H1 (cell line): ENCODE measurements around the gene DCBLD2. TPM values are rescaled to one million over a fixed set of nuclear protein-coding genes. Genes with fewer than 3 reads are reported as not detected.

Experiments
- CTCF ChIA-PET: fragments of 300-600 bp; sonication (Branson Sonifier 250); formaldehyde crosslinking; loops from one replicate; lab custom pipeline; 2021; ENCODE audit not compliant: partially characterized antibody; lab: Charles Lee
- POLR2A ChIA-PET: fragments of 300-600 bp; sonication (Branson Sonifier 250); formaldehyde crosslinking; loops from one replicate; lab custom pipeline; 2021; ENCODE audit warnings: inconsistent platforms; ENCODE audit not compliant: partially characterized antibody; lab: Charles Lee
- DNase-seq, 2 experiments: peaks; one replicate each; pipeline versions ENCODE4 v3.0.0 to v3.0.0-alpha.2; 2010 to 2022; ENCODE audit warnings: low spot score in 2 of 2, low read depth in 1 of 2, mixed read lengths in 1 of 2
- FAIRE-seq: peaks from 2 replicates; lab custom pipeline; 2011; peaks lifted over from hg19 to GRCh38; lab: Jason Lieb, UNC
- H2AFZ ChIP-seq: 2 replicates; pipeline ENCODE4 v1.8.1; 2012; ENCODE audit warnings: low read length, inconsistent platforms
- H2AK5ac ChIP-seq: 2 replicates; pipeline ENCODE4 v1.6.1; 2013; ENCODE audit warnings: low read depth, low read length
- H2BK120ac ChIP-seq: replicated peaks from 2 replicates; pipeline ENCODE3; 2013; ENCODE audit warnings: low read depth, low read length, inconsistent platforms
- H2BK12ac ChIP-seq: 2 replicates; pipeline ENCODE4 v1.6.1; 2013; ENCODE audit warnings: low read depth, low read length
- H2BK15ac ChIP-seq: 2 replicates; pipeline ENCODE4 v1.6.1; 2013; ENCODE audit warnings: low read length
- H2BK20ac ChIP-seq: 2 replicates; pipeline ENCODE4 v1.6.1; 2013; ENCODE audit warnings: low read length
- H2BK5ac ChIP-seq: 2 replicates; pipeline ENCODE4 v1.6.1; 2013; ENCODE audit warnings: low read depth, low read length
- H3K14ac ChIP-seq: 2 replicates; pipeline ENCODE4 v1.6.1; 2013; ENCODE audit warnings: inconsistent platforms; ENCODE audit not compliant: insufficient read length
- H3K18ac ChIP-seq: 2 replicates; pipeline ENCODE4 v1.6.1; 2013; ENCODE audit warnings: low read length; ENCODE audit errors: extremely low read depth
- H3K23ac ChIP-seq: 2 replicates; pipeline ENCODE4 v1.6.1; 2013; ENCODE audit warnings: inconsistent platforms; ENCODE audit not compliant: insufficient read length
- H3K23me2 ChIP-seq: 2 replicates; pipeline ENCODE4 v1.6.1; 2013; ENCODE audit warnings: low read depth, low read length
- H3K27ac ChIP-seq: 2 replicates; pipeline ENCODE4 v1.6.1; 2011; ENCODE audit warnings: low read depth, low read length, inconsistent platforms
- H3K27me3 ChIP-seq, 4 experiments: replicated peaks in 1 of 4; 1 replicate in 1 of 4; 2 replicates in 3 of 4; pipeline versions ENCODE4 v1.6.1 to v1.8.1; 2011 to 2013; ENCODE audit warnings: low read length in 3 of 4, mild to moderate bottlenecking in 3 of 4, inconsistent platforms in 2 of 4, mixed read lengths in 2 of 4, moderate library complexity in 1 of 4; ENCODE audit not compliant: control insufficient read depth in 3 of 4, insufficient read depth in 3 of 4; ENCODE audit errors: extremely low read depth in 1 of 4
- H3K36me3 ChIP-seq, 4 experiments: 2 replicates each; pipeline versions ENCODE4 v1.6.1 to v1.8.1; 2011 to 2013; ENCODE audit warnings: mild to moderate bottlenecking in 4 of 4, low read length in 3 of 4, moderate library complexity in 2 of 4, control low read depth in 1 of 4, inconsistent platforms in 1 of 4; ENCODE audit not compliant: insufficient read depth in 4 of 4, control insufficient read depth in 2 of 4
- H3K4ac ChIP-seq: replicated peaks from 2 replicates; pipeline ENCODE3; 2013; ENCODE audit warnings: low read length, low read depth, mixed read lengths, inconsistent platforms; ENCODE audit not compliant: insufficient read length
- H3K4me1 ChIP-seq, 4 experiments: replicated peaks in 1 of 4; 1 replicate in 1 of 4; 2 replicates in 3 of 4; pipeline versions ENCODE4 v1.6.1 to v1.8.1; 2011 to 2013; ENCODE audit warnings: low read length in 3 of 4, inconsistent platforms in 2 of 4, mixed read lengths in 1 of 4; ENCODE audit not compliant: insufficient read depth in 4 of 4, control insufficient read depth in 3 of 4
- H3K4me2 ChIP-seq, 2 experiments: 2 replicates each; pipeline versions ENCODE4 v1.6.1 to v1.8.1; 2011 to 2013; ENCODE audit warnings: low read depth in 2 of 2, low read length in 2 of 2, control low read depth in 1 of 2, inconsistent platforms in 1 of 2, mild to moderate bottlenecking in 1 of 2; ENCODE audit not compliant: insufficient read depth in 1 of 2
- H3K4me3 ChIP-seq, 4 experiments: fragments of 200-600, 300-600 bp in 1 of 4; sonication (generic), shearing (Covaris generic), sonication (Bioruptor Twin) in 1 of 4; 2 replicates each; pipeline versions ENCODE4 v1.5.1 to v1.8.1; 2011 to 2016; ENCODE audit warnings: low read length in 4 of 4, low read depth in 3 of 4, control low read depth in 2 of 4, inconsistent platforms in 2 of 4, mild to moderate bottlenecking in 2 of 4, mixed read lengths in 1 of 4, moderate library complexity in 1 of 4; ENCODE audit not compliant: insufficient read depth in 2 of 4; ENCODE audit errors: extremely low read depth in 1 of 4
- H3K56ac ChIP-seq: replicated peaks from 2 replicates; pipeline ENCODE3; 2013; ENCODE audit warnings: low read depth, mild to moderate bottlenecking, mixed read lengths, low read length, inconsistent platforms; ENCODE audit not compliant: insufficient read length
- H3K79me1 ChIP-seq: 2 replicates; pipeline ENCODE4 v1.6.1; 2013; ENCODE audit warnings: low read depth, low read length, control low read depth
- H3K79me2 ChIP-seq, 2 experiments: 2 replicates each; pipeline versions ENCODE4 v1.6.1 to v1.8.1; 2012 to 2013; ENCODE audit warnings: low read length in 2 of 2, mild to moderate bottlenecking in 2 of 2, inconsistent platforms in 1 of 2; ENCODE audit not compliant: insufficient read depth in 2 of 2, control insufficient read depth in 1 of 2
- H3K9ac ChIP-seq, 4 experiments: replicated peaks in 1 of 4; 1 replicate in 1 of 4; 2 replicates in 3 of 4; pipeline versions ENCODE4 v1.6.1 to v1.8.1; 2011 to 2013; ENCODE audit warnings: low read depth in 3 of 4, low read length in 3 of 4, control low read depth in 2 of 4, mild to moderate bottlenecking in 2 of 4, moderate library complexity in 2 of 4, inconsistent platforms in 1 of 4; ENCODE audit errors: extremely low read depth in 1 of 4
- H3K9me3 ChIP-seq, 2 experiments: 2 replicates each; pipeline versions ENCODE4 v1.6.1 to v1.8.1; 2012 to 2013; ENCODE audit warnings: mild to moderate bottlenecking in 2 of 2, moderate library complexity in 2 of 2, control low read depth in 1 of 2, inconsistent platforms in 1 of 2, low read depth in 1 of 2, low read length in 1 of 2, mixed read lengths in 1 of 2; ENCODE audit not compliant: insufficient read depth in 2 of 2
- H4K20me1 ChIP-seq, 2 experiments: replicated peaks in 1 of 2; 2 replicates each; pipeline versions ENCODE3 to v1.8.1; 2011 to 2013; ENCODE audit warnings: inconsistent platforms in 2 of 2, low read length in 2 of 2, mild to moderate bottlenecking in 1 of 2; ENCODE audit not compliant: insufficient read depth in 2 of 2, control insufficient read depth in 1 of 2
- H4K5ac ChIP-seq: 2 replicates; pipeline ENCODE4 v1.6.1; 2013; ENCODE audit warnings: low read length, low read depth, mixed read lengths, inconsistent platforms; ENCODE audit not compliant: insufficient read length
- H4K8ac ChIP-seq: 2 replicates; pipeline ENCODE4 v1.8.0; 2013; ENCODE audit warnings: mild to moderate bottlenecking, moderate library complexity, low read length, inconsistent platforms; ENCODE audit not compliant: insufficient read depth; ENCODE audit errors: extremely low read depth
- H4K91ac ChIP-seq: replicated peaks from 2 replicates; pipeline ENCODE3; 2013; ENCODE audit warnings: low read length, mixed read lengths, inconsistent platforms; ENCODE audit not compliant: insufficient read length
- BACH1 ChIP-seq: IDR thresholded peaks from 2 replicates; pipeline ENCODE4 v1.6.1; 2012; ENCODE audit warnings: low read length, improper control_type of control experiment
- BCL11A ChIP-seq, 2 experiments: IDR thresholded peaks; one replicate each; pipeline ENCODE4 v1.6.1; 2011; ENCODE audit warnings: low read depth in 2 of 2, low read length in 2 of 2, mild to moderate bottlenecking in 2 of 2
- BRCA1 ChIP-seq: IDR thresholded peaks from 2 replicates; pipeline ENCODE4 v1.6.1; 2012; ENCODE audit warnings: low read depth, low read length, improper control_type of control experiment
- CBX5 ChIP-seq: fragments of 300-800, 300-1000 bp; sonication (generic); IDR thresholded peaks from 2 replicates; pipeline ENCODE4 v1.7.1; 2016; ENCODE audit warnings: antibody characterized with exemption, low read length, low read depth
- CEBPB ChIP-seq: IDR thresholded peaks from 2 replicates; pipeline ENCODE4 v1.6.1; 2012; ENCODE audit warnings: low read depth, low read length
- CTBP2 ChIP-seq: IDR thresholded peaks from 2 replicates; pipeline ENCODE4 v1.7.0; 2011; ENCODE audit warnings: borderline replicate concordance, mild to moderate bottlenecking, moderate library complexity, mixed read lengths, low read length; ENCODE audit not compliant: insufficient read depth, insufficient read length
- EGR1 ChIP-seq: IDR thresholded peaks from 2 replicates; pipeline ENCODE4 v1.6.1; 2011; ENCODE audit warnings: low read depth, low read length, borderline replicate concordance
- EZH2 ChIP-seq: fragments of 200-600 bp; sonication (generic); IDR thresholded peaks from 2 replicates; pipeline ENCODE4 v1.7.1; 2012; ENCODE audit warnings: low read depth, mild to moderate bottlenecking, moderate library complexity, low read length, inconsistent platforms; ENCODE audit not compliant: severe bottlenecking
- KDM5A ChIP-seq: fragments of 200-600 bp; IDR thresholded peaks from 2 replicates; pipeline ENCODE4 v1.7.1; 2012; ENCODE audit warnings: mild to moderate bottlenecking, low read length, inconsistent platforms, mixed read lengths
- RXRA ChIP-seq: IDR thresholded peaks from 2 replicates; pipeline ENCODE4 v1.6.1; 2011; ENCODE audit warnings: low read depth, mild to moderate bottlenecking, low read length, moderate library complexity; ENCODE audit not compliant: insufficient read depth
- SP4 ChIP-seq: IDR thresholded peaks from 2 replicates; pipeline ENCODE4 v1.6.1; 2012; ENCODE audit warnings: low read length, inconsistent platforms
- TBP ChIP-seq: IDR thresholded peaks from 2 replicates; pipeline ENCODE4 v1.6.1; 2011; ENCODE audit warnings: low read depth, low read length, improper control_type of control experiment
- YY1 ChIP-seq: IDR thresholded peaks from 2 replicates; pipeline ENCODE4 v1.6.1; 2011; ENCODE audit warnings: low read depth, mild to moderate bottlenecking, low read length
- ZNF274 ChIP-seq: IDR thresholded peaks from 2 replicates; pipeline ENCODE4 v1.7.0; 2012; ENCODE audit warnings: low read length, borderline replicate concordance; ENCODE audit errors: extremely low read depth
- WGBS, 2 experiments: shearing (Covaris generic) in 1 of 2; methylation state at CpG; one replicate each; pipeline versions ENCODE4 v1.1.6 to v1.1.7; 2013 to 2015; ENCODE audit warnings: low lambda C conversion rate in 2 of 2, mixed read lengths in 2 of 2, inconsistent platforms in 1 of 2, low coverage in 1 of 2, missing lambda C conversion rate in 1 of 2; ENCODE audit not compliant: insufficient replicate concordance in 2 of 2, insufficient coverage in 1 of 2, insufficient read length in 1 of 2; ENCODE audit errors: extremely low coverage in 1 of 2, missing lambda C conversion rate in 1 of 2; 5-methylcytosine and 5-hydroxymethylcytosine counted together
- polyA plus RNA-seq, 7 experiments: library from polyadenylated mRNA; depleted of rRNA in 3 of 7; stranded (reverse) in 5 of 7; unstranded in 2 of 7; fragments of >200 nt in 5 of 7; fragments of 200-250 nt in 2 of 7; gene quantifications; 1 replicate in 5 of 7; 2 replicates in 1 of 7; 4 replicates in 1 of 7; pipeline versions ENCODE4 v1.2.1 to v1.2.3, GENCODE V29; 2011 to 2013; ENCODE audit warnings: missing spikeins in 2 of 7, mixed read lengths in 2 of 7
- total RNA-seq: library from RNA; stranded (reverse); fragmentation: NEBNext Ultra II Directional; extraction: Animal tissue kit (Norgen Biotek cat#: 25700); gene quantifications from 2 replicates; pipeline ENCODE4 v1.2.1, GENCODE V29; 2021

The DCBLD2 gene
- total and polyA plus RNA-seq, 2 of the 8 experiments (the other 6 are each of a cell fraction or from before 2014, with no cell fraction given), result 19.6 to 63.8 TPM

- peak overlapping the region; percentile 87 to 94 (median 90) for H3K9ac ChIP-seq
- no peaks in the 10 kb centered on the region for H3K36me3 ChIP-seq
- peak overlapping the region; percentile 96; the same call in 1 of the 2 replicates for H3K18ac ChIP-seq
- ChIA-PET CTCF (interaction anchor here (3.3 kb wide), 1 partner anchor 93 kb away, joined by 15 read pairs; no protein-coding TSS in a partner anchor), POLR2A (interaction anchor here (1.0 to 4.5 kb wide), 3 partner anchors 11 to 33 kb away, joined by 3 to 54 read pairs (median 21); no protein-coding TSS in a partner anchor)
- no peak overlapping the region for H2AK5ac ChIP-seq
- WGBS, 2 experiments, result 0% methylated on average over 2 of the region's 26 CpGs; no CpG with 5 or more reads in 1 of the 2 experiments
- no peaks in the 10 kb centered on the region for H3K9me3 ChIP-seq
- H3K79me2 ChIP-seq, result peaks cover 0 to 48% of the 10 kb centered on the region in 2 experiments; a peak in 3 of 4 replicates
- H2BK15ac ChIP-seq, result no peak overlapping the region
- peak overlapping the region; percentile 97 for H4K5ac ChIP-seq
- H3K79me1 ChIP-seq, result no peaks in the 10 kb centered on the region
- no peaks in the 10 kb centered on the region; the same call in none of the 2 replicates for H3K23me2 ChIP-seq
- FAIRE-seq (no peak), DNase-seq (peak; percentile 25 to 79)
- peak overlapping the region; percentile 95 for H4K91ac ChIP-seq
- no peak overlapping the region for H2BK20ac ChIP-seq
- no peak overlapping the region for H3K23ac ChIP-seq
- no peak overlapping the region for H2BK12ac ChIP-seq
- H2BK120ac ChIP-seq, result no peak overlapping the region
- H3K27ac ChIP-seq, result peak overlapping the region; percentile 93
- peak overlapping the region; percentile 81 to 83 for H3K4me2 ChIP-seq
- H3K4ac ChIP-seq, result no peak overlapping the region
- peak overlapping the region; percentile 86 to 100 (median 92) for H3K4me3 ChIP-seq
- H3K4me1 ChIP-seq, result peaks cover 0 to 11% (median 4%) of the 10 kb centered on the region in 4 experiments; a peak in 4 of 7 replicates
- H3K27me3 ChIP-seq, result no peaks in the 10 kb centered on the region
- H4K8ac ChIP-seq, result peak overlapping the region; percentile 95; the same call in 1 of the 2 replicates
- H2AFZ ChIP-seq, result 0 out of 2 replicates have a peak overlapping the region, but pooled peaks have one; percentile 2
- H3K14ac ChIP-seq, result no peak overlapping the region
- H4K20me1 ChIP-seq, result peaks cover 0 to 5% of the 10 kb centered on the region in 2 experiments
- peak overlapping the region; percentile 19 for H3K56ac ChIP-seq
- peak overlapping the region; percentile 91 for H2BK5ac ChIP-seq
- TF ChIP-seq BACH1 (no peak), YY1 (no peak), TBP (peak; percentile 21; the same call in 1 of the 2 replicates), BRCA1 (no peak), EZH2 (no peak), EGR1 (peak; percentile 95), CEBPB (no peak), CBX5 (no peak), RXRA (no peak), CTBP2 (peak; percentile 56), SP4 (no peak), KDM5A (no peak), BCL11A (IDR thresholded peaks at IDR 0.05; ENCODE audit: low read depth in 2 of 2, low read length in 2 of 2) (no peak), ZNF274 (no peak)
Observed at GRCh38 chr3:98901119-98901391, 440 bp downstream of the DCBLD2 start.
